GM23338 (cell line): Measurements from ENCODE around the gene ALG1L2.
"Not testable (repeated sequence)": the region's sequence is repeated elsewhere in the genome, so short reads cannot be mapped to it uniquely, and the experiment has no call there.

Source experiments
- CTCF ChIP-seq, 2 experiments: fragments of 200-600 bp in 1 of 2; sonication (generic) in 1 of 2; conservative IDR thresholded peaks; 2 replicates each; pipeline versions ENCODE4 v1.5.1 to v1.6.1; 2016 to 2017; ENCODE audit warnings: antibody characterized with exemption in 2 of 2, low read depth in 2 of 2, mild to moderate bottlenecking in 2 of 2, moderate library complexity in 1 of 2
- ETS1 ChIP-seq: IDR thresholded peaks from 2 replicates; pipeline ENCODE4 v1.6.1; 2016; ENCODE audit warnings: antibody characterized with exemption
- EZH2 ChIP-seq: fragments of 200-600 bp; sonication (generic); IDR thresholded peaks from one replicate; pipeline ENCODE4 v1.8.0; 2017; ENCODE audit warnings: antibody characterized with exemption, mild to moderate bottlenecking, low read depth; ENCODE audit not compliant: unreplicated experiment
- POLR2AphosphoS5 ChIP-seq: IDR thresholded peaks from 2 replicates; pipeline ENCODE4 v1.6.1; 2016; ENCODE audit warnings: antibody characterized with exemption, low read depth
- REST ChIP-seq: IDR thresholded peaks from one replicate; pipeline ENCODE4 v1.6.1; 2018; ENCODE audit warnings: antibody characterized with exemption; ENCODE audit not compliant: unreplicated experiment
- ZNF114 ChIP-seq: fragments of 250-450 bp; sonication (Bioruptor Pico); IDR thresholded peaks from 2 replicates; pipeline ENCODE4 v1.5.0; 2020; ENCODE audit warnings: mild to moderate bottlenecking, moderate library complexity

- TF ChIP-seq CTCF (conservative IDR thresholded peaks at IDR 0.05; ENCODE audit: low read depth in 2 of 2); EZH2; POLR2AphosphoS5; ZNF114 (CRISPR knock-in tag); ETS1; REST: not testable (repeated sequence)
These were observed 64.8 kb downstream of the ALG1L2 start for GRCh38 chr3:130146465-130146864.
